A549 (cell line): Measurements from ENCODE around the gene PRDM10. TPM values are rescaled to one million over a fixed set of nuclear protein-coding genes. Genes with fewer than 3 reads are reported as not detected.
A peak's percentile ranks its signal among the peaks of the same experiment; 100 is the strongest.

Experiments
- ATAC-seq, 2 experiments: fragments of 200-7000 bp in 1 of 2; fragments of >200 bp in 1 of 2; cut with Nextera tagmentation in 1 of 2; cut with Tn5 transposase in 1 of 2; 3 replicates each; pipeline versions ENCODE4 v1.8.0 to v1.9.1; 2018 to 2020; ENCODE audit warnings: mild to moderate bottlenecking in 1 of 2, moderate library complexity in 1 of 2
- CTCF ChIA-PET: fragments of 300-600 bp; sonication (Branson Sonifier 250); formaldehyde crosslinking; extraction: SDS; loops from one replicate; lab custom pipeline; 2021; ENCODE audit warnings: antibody characterized with exemption, inconsistent platforms; lab: Yijun Ruan, JAX
- POLR2A ChIA-PET: fragments of 350-600 bp; formaldehyde crosslinking; extraction: SDS; loops from one replicate; lab custom pipeline; 2021; ENCODE audit warnings: antibody characterized with exemption, inconsistent platforms; lab: Yijun Ruan, JAX
- DNase-seq, 2 experiments: peaks; one replicate each; pipeline versions ENCODE4 v3.0.0 to v3.0.0-alpha.2; 2011 to 2016; ENCODE audit warnings: low read depth in 1 of 2, low spot score in 1 of 2
- FAIRE-seq: peaks from 2 replicates; lab custom pipeline; 2011; peaks lifted over from hg19 to GRCh38; lab: Jason Lieb, UNC
- H3K27ac ChIP-seq, 2 experiments: fragments of >200 bp; sonication (Bioruptor Twin); formaldehyde crosslinking; 3 replicates each; pipeline ENCODE4 v1.5.1; 2016 to 2017
- H3K4me1 ChIP-seq: fragments of >200 bp; sonication (Bioruptor Twin); formaldehyde crosslinking; 3 replicates; pipeline ENCODE4 v1.6.1; 2016
- H3K4me2 ChIP-seq: fragments of >200 bp; sonication (Bioruptor Twin); formaldehyde crosslinking; 3 replicates; pipeline ENCODE4 v1.6.1; 2016
- H3K4me3 ChIP-seq: fragments of >200 bp; sonication (Bioruptor Twin); formaldehyde crosslinking; 3 replicates; pipeline ENCODE4 v1.5.1; 2016
- H3K9me3 ChIP-seq: fragments of >200 bp; sonication (Bioruptor Twin); formaldehyde crosslinking; 3 replicates; pipeline ENCODE4 v1.6.1; 2016
- CEBPB ChIP-seq, 2 experiments: fragments of >200 bp in 1 of 2; sonication (Bioruptor Twin) in 1 of 2; formaldehyde crosslinking in 1 of 2; IDR thresholded peaks; 2 replicates each; pipeline ENCODE4 v1.6.1; 2012 to 2016
- CHD4 ChIP-seq: fragments of 200-600 bp; sonication (generic); IDR thresholded peaks from 2 replicates; pipeline ENCODE4 v1.6.1; 2016; ENCODE audit warnings: antibody characterized with exemption, mild to moderate bottlenecking, borderline replicate concordance
- E2F6 ChIP-seq: IDR thresholded peaks from 2 replicates; pipeline ENCODE4 v1.6.1; 2012; ENCODE audit warnings: low read depth, borderline replicate concordance
- ESRRA ChIP-seq: fragments of 150-350 bp; IDR thresholded peaks from 2 replicates; pipeline ENCODE4 v1.6.1; 2014; ENCODE audit warnings: mild to moderate bottlenecking, low read length, borderline replicate concordance
- GATA3 ChIP-seq: IDR thresholded peaks from 2 replicates; pipeline ENCODE4 v1.6.1; 2012; ENCODE audit warnings: borderline replicate concordance
- HDAC2 ChIP-seq: fragments of 200-600 bp; sonication (generic); IDR thresholded peaks from 2 replicates; pipeline ENCODE4 v1.6.1; 2016
- HES2 ChIP-seq: fragments of >200 bp; sonication (Bioruptor Twin); formaldehyde crosslinking; IDR thresholded peaks from 2 replicates; pipeline ENCODE4 v1.6.1; 2016
- HOXA7 ChIP-seq: fragments of 250-450 bp; sonication (Bioruptor Pico); IDR thresholded peaks from 2 replicates; pipeline ENCODE4 v1.5.0; 2020; ENCODE audit warnings: mild to moderate bottlenecking, moderate library complexity
- HOXB13 ChIP-seq: fragments of 250-450 bp; sonication (Bioruptor Pico); IDR thresholded peaks from 2 replicates; pipeline ENCODE4 v1.5.0; 2020; ENCODE audit warnings: low read depth, mild to moderate bottlenecking, moderate library complexity
- KDM1A ChIP-seq: fragments of 200-600 bp; sonication (generic); IDR thresholded peaks from 2 replicates; pipeline ENCODE4 v1.6.1; 2016; ENCODE audit warnings: low read depth, mild to moderate bottlenecking
- KDM5A ChIP-seq: fragments of 200-600 bp; sonication (generic); IDR thresholded peaks from 2 replicates; pipeline ENCODE4 v1.6.1; 2016; ENCODE audit warnings: antibody characterized with exemption, mild to moderate bottlenecking
- MAFK ChIP-seq: fragments of 450-650 bp; IDR thresholded peaks from 2 replicates; pipeline ENCODE4 v1.6.1; 2014; ENCODE audit not compliant: partially characterized antibody
- MAZ ChIP-seq: fragments of 150-350 bp; IDR thresholded peaks from 2 replicates; pipeline ENCODE4 v1.6.1; 2014; ENCODE audit warnings: antibody characterized with exemption, low read depth, low read length, borderline replicate concordance
- NR3C1 ChIP-seq: fragments of >200 bp; sonication (Bioruptor Twin); formaldehyde crosslinking; IDR thresholded peaks from 3 replicates; pipeline ENCODE4 v1.6.1; 2017
- PHF8 ChIP-seq: fragments of 200-600 bp; sonication (generic); IDR thresholded peaks from 2 replicates; pipeline ENCODE4 v1.6.1; 2016; ENCODE audit warnings: low read depth, mild to moderate bottlenecking, antibody characterized with exemption, moderate library complexity, borderline replicate concordance
- POLR2AphosphoS2 ChIP-seq: conservative IDR thresholded peaks from 2 replicates; pipeline ENCODE4 v1.6.1; 2012; ENCODE audit warnings: low read length, improper control_type of control experiment, inconsistent platforms
- RAD21 ChIP-seq, 2 experiments: fragments of >200 bp in 1 of 2; sonication (Bioruptor Twin) in 1 of 2; formaldehyde crosslinking in 1 of 2; IDR thresholded peaks in 1 of 2; conservative IDR thresholded peaks in 1 of 2; 2 replicates in 1 of 2; 3 replicates in 1 of 2; pipeline ENCODE4 v1.6.1; 2012 to 2018; ENCODE audit warnings: inconsistent platforms in 1 of 2
- RCOR1 ChIP-seq: fragments of 150-350 bp; IDR thresholded peaks from 2 replicates; pipeline ENCODE4 v1.6.1; 2014; ENCODE audit warnings: antibody characterized with exemption, low read length, low read depth
- SREBF2 ChIP-seq: fragments of 450-650 bp; IDR thresholded peaks from 2 replicates; pipeline ENCODE4 v1.6.1; 2014; ENCODE audit warnings: mild to moderate bottlenecking, moderate library complexity
- ZFP36 ChIP-seq: fragments of 450-650 bp; IDR thresholded peaks from 2 replicates; pipeline ENCODE4 v1.6.1; 2014; ENCODE audit warnings: borderline replicate concordance; ENCODE audit not compliant: partially characterized antibody
- WGBS: methylation state at CpG from one replicate; pipeline ENCODE4 v1.1.6; 2017; ENCODE audit errors: missing lambda C conversion rate; 5-methylcytosine and 5-hydroxymethylcytosine counted together
- polyA plus RNA-seq, 4 experiments: library from polyadenylated mRNA; depleted of rRNA in 3 of 4; stranded (reverse); fragments of >200 nt; fragmentation: RNase III in 1 of 4; extraction: RNeasy Plus Mini Kit Qiagen cat#74134 plus additional on column Dnase treatment in 1 of 4; gene quantifications; 2 replicates in 3 of 4; 3 replicates in 1 of 4; pipeline ENCODE4 v1.2.3, GENCODE V29; 2011 to 2017

PRDM10 gene
- polyA plus RNA-seq, 2 of the 4 experiments (the other 2 are of a cell fraction): 3.1 to 4.0 TPM

DNA sequence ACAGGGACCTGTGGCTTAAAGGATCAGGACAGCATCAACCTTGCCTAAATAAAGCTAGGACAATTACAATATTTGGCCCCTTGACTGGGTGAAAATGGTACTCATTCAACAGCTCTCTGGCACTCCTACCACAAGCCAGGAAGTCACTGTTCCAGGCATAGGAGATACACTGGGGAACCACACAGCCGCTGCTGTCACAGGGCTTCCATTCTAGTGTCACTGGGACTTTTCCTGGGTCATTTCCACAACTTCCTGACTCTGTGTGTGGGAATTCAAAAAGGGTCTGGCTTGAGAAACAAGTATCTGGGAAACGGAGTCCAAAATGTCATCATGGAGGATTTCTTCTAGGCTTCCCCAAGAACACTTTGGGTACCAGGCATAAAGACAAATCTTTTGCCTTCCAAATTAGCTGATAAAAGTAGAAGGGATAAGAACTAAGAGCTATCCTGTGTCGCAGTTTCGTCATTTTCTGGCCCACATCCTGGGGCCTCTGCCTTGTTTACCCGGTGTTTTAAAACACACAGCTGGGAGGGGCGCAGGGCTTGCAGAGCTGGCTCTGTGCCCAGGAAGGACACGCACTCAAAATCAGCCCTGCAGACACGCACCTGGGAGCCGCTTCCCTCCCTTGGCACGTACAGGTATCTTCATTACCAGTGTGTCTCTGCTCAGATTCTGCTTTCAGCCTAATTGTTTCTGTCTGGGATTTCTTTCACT lies 149.0 kb downstream of the PRDM10 start:
- DNase-seq (peak in 1 of 2 experiments; percentile 48), FAIRE-seq (no peak), ATAC-seq (peak; percentile 38 to 62; a peak in 3 of 6 replicates)
- peaks cover 15% of the 10 kb centered on the region for H3K4me1 ChIP-seq
- peak overlapping the region; percentile 55 for H3K4me2 ChIP-seq
- peak overlapping the region; percentile 44 to 69; a peak in 4 of 6 replicates for H3K27ac ChIP-seq
- WGBS: 18% methylated on average over 10 of the region's 10 CpGs
- ChIA-PET POLR2A (no interaction called here), CTCF (no interaction called here)
- no peaks in the 10 kb centered on the region for H3K9me3 ChIP-seq
- TF ChIP-seq GATA3: no peak
- TF ChIP-seq MAZ: no peak
- no peak for TF ChIP-seq ESRRA
- no peak for TF ChIP-seq NR3C1
- no peak for TF ChIP-seq KDM1A
- TF ChIP-seq RAD21 (conservative IDR thresholded peaks at IDR 0.05 in 1 of 2, IDR thresholded peaks at IDR 0.05 in 1 of 2): no peak
- TF ChIP-seq HOXA7 (CRISPR knock-in tag): no peak
- TF ChIP-seq ZFP36: no peak
- no peak for TF ChIP-seq PHF8
- no peak for TF ChIP-seq SREBF2
- no peak for TF ChIP-seq RCOR1
- TF ChIP-seq HES2: no peak
- TF ChIP-seq E2F6: no peak
- no peak for TF ChIP-seq POLR2AphosphoS2
- TF ChIP-seq CEBPB (IDR thresholded peaks at IDR 0.05): no peak
- TF ChIP-seq HOXB13: no peak
- no peak for TF ChIP-seq MAFK
- no peak for TF ChIP-seq KDM5A
- no peak for TF ChIP-seq HDAC2
- no peak overlapping the region for H3K4me3 ChIP-seq

DNA sequence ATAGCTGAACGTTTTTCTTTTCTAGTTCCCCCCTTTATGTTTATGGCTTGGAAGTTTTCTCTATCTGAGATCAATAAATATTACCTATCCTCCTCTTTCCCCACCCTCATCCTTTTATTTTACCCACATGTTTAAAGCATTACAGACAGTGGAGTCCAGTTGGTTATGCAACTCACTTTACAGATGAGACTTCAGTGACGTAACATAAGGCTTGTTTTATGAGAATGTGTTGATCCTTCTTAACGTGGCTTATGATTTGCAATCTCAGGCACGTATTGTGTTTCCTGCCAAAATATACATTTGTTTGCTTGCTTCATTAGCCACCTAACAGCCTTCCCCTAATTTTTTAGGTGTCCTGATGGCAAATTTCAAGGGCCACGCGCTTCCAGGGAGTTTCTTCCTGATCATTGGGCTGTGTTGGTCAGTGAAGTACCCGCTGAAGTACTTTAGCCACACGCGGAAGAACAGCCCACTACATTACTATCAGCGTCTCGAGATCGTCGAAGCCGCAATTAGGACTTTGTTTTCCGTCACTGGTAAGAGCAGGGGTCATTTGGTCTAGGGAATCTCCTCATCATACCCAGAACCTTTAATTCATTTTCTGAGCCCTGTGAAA lies 150.4 kb downstream of the PRDM10 start:
- Histone ChIP-seq H3K27ac (no peak overlapping the region), H3K4me1 (peaks cover 15% of the 10 kb centered on the region), H3K9me3 (no peaks in the 10 kb centered on the region), H3K4me2 (no peak overlapping the region), H3K4me3 (no peak overlapping the region)
- ChIA-PET POLR2A (no interaction called here), CTCF (no interaction called here)
- FAIRE-seq (no peak), DNase-seq (no peak), ATAC-seq (no peak)
- TF ChIP-seq CHD4: no peak
- 84% methylated on average over 15 of the region's 15 CpGs for WGBS

Other genes starting within 250 kb of the PRDM10 start
- 0.13 and 0.44 TPM in 2 replicates for gene TMEM45B, start 187.0 kb downstream of the PRDM10 start, polyA plus RNA-seq (2011; rRNA removed)
- not detected in 3 replicates for gene TMEM45B, start 187.0 kb downstream of the PRDM10 start, polyA plus RNA-seq (2017; fragmentation: RNase III; extraction: RNeasy Plus Mini Kit Qiagen cat#74134 plus additional on column Dnase treatment)
- gene NFRKB, start 107.3 kb downstream of the PRDM10 start, polyA plus RNA-seq (2011; rRNA removed): 10.2 and 11.8 TPM in 2 replicates
- gene NFRKB, start 107.3 kb downstream of the PRDM10 start, polyA plus RNA-seq (2017; fragmentation: RNase III; extraction: RNeasy Plus Mini Kit Qiagen cat#74134 plus additional on column Dnase treatment): 11.5 to 12.6 TPM (median 11.5 TPM) in 3 replicates
- gene APLP2, start 67.1 kb upstream of the PRDM10 start, polyA plus RNA-seq (2011; rRNA removed): 166 and 185 TPM in 2 replicates
- 183 to 210 TPM (median 203 TPM) in 3 replicates for gene APLP2, start 67.1 kb upstream of the PRDM10 start, polyA plus RNA-seq (2017; fragmentation: RNase III; extraction: RNeasy Plus Mini Kit Qiagen cat#74134 plus additional on column Dnase treatment)
- 0.17 TPM in 2 replicates for gene ST14, start 156.9 kb upstream of the PRDM10 start, polyA plus RNA-seq (2011; rRNA removed)
- 0.04 to 0.09 TPM (median 0.05 TPM) in 3 replicates for gene ST14, start 156.9 kb upstream of the PRDM10 start, polyA plus RNA-seq (2017; fragmentation: RNase III; extraction: RNeasy Plus Mini Kit Qiagen cat#74134 plus additional on column Dnase treatment)